GM18858 (cell line): Measurements from ENCODE around the gene IER5.
"Not testable (repeated sequence)": the region's sequence is repeated elsewhere in the genome, so short reads cannot be mapped to it uniquely, and the experiment has no call there.

Experiments used
- ATAC-seq: cut with Tn5 transposase; IDR thresholded peaks from one replicate; pipeline ENCODE4 v1.9.1; 2021; ENCODE audit not compliant: unreplicated experiment

The IER5 gene

GRCh38 chr1:181113059-181113641 is 24.6 kb downstream of the IER5 start:
- ATAC-seq = no peak

DNA sequence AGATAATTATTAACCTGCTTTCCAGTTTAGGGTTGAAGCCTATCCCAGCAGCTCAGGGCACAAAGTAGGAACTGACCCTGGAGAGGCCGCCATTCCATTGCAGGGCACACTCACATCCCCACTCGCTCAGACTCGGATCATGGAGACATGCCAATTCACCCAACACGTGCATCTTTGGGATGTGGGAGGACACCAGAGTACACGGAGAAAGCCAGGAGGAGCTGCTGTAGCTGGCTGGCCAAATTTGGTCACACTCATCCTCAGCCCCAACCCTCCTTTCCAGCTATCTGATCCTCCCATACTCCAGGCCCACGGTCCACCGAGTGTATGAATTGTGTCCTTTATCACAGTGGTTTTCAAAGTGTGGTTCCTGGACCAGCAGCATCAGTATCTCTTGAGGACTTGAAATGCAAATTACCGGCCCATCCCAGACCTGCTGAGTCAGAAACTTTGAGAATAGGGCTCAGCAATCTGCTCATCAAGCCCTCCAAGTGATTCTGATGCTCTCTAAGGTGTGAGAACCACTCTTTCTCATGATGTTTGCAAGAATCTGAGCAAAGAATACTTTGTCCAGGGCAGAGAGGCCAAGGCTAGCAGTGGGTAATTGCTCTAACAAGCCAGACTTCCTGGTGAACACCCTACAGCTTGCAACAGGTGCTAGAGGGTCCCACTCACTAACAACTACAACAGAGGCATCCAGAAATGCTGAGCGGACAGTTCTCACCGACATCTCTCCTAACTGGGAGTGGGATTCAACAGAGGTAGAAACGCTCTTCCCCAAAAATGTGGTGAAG is 26.3 kb downstream of the IER5 start:
- ATAC-seq = no peak

DNA sequence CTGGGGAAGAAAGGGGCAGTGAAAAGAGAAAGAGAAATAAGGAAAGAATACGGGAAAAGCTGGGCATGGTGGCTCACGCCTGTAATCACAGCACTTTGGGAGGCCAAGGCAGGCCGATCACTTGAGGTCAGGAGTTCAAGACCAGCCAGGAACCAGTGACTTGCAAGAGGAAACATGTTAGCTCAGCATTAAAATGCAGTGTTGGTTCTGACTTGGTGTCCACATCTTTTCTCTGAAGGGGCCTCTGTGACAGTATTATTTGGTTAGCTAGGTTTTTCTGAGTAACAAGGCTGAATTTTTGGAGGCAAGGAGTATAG is 26.8 kb downstream of the IER5 start:
- no peak for ATAC-seq

- ATAC-seq = not testable (repeated sequence)
Observed at GRCh38 chr1:181115971-181116370, 27.5 kb downstream of the IER5 start.

DNA sequence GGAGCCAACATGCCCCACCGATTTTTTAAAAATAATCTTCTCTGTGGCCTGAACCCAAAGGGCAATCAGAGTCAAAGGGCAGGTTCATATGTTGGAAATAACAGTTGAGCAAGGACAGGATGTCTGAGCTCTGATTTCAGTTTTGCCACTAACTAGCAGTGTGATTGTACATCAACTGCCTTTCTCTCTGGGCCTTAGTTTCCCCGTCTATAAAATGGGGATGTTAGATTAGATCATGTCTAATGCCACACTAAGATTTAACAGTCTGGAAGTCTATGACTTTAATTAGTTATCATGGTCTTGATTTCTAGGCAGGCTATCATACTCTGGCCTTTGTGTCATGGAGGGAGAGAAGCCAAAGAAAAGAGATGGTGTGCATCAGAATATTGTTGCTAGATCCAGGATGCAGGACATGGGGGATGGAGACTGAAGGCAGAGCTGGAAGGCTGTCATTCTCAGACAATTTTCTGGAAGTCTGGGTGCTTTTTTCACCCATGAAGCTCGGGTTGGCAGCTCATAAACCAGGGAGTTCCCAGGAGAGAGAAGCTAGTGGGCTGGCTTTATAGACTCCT is 28.4 kb downstream of the IER5 start:
- no peak for ATAC-seq

DNA sequence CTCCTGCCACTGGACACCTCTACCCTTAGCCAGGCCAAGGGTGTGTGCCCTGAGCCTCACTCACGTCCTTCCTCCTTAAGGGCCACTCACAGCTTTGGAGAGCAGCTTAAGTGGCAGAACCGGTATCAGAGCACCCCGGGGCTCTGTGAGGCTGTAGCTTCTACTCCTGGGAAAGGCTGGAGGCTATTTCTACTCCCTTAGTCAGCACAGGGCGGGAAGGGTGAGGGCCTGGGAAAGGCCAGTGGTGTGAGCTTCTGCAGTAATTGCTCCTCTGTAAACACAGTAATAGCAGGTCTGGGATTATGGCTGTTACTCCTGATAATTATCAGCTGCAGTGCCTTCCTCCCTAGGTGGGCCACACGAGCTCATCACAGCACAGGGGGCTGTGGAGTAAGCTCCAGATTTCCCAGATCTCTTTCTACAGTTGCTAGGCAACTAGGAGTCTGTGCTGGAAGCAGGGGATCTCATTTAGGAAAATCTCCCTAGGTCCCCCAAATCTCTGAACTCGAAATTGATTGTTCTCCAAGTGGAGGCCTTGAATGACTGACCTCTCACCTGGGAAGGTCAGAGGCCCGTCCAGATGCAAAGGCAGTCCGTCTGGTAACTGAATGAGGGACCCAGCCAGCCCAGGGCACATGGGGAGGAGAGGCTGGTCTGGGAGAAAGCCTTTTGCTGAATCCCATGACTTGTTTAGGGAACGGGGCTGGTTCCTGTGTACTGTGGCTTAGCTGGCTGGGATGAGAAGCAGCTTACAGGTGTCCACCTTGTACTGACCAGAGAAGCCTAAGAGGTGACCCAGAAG is 29.3 kb downstream of the IER5 start:
- no peak for ATAC-seq

DNA sequence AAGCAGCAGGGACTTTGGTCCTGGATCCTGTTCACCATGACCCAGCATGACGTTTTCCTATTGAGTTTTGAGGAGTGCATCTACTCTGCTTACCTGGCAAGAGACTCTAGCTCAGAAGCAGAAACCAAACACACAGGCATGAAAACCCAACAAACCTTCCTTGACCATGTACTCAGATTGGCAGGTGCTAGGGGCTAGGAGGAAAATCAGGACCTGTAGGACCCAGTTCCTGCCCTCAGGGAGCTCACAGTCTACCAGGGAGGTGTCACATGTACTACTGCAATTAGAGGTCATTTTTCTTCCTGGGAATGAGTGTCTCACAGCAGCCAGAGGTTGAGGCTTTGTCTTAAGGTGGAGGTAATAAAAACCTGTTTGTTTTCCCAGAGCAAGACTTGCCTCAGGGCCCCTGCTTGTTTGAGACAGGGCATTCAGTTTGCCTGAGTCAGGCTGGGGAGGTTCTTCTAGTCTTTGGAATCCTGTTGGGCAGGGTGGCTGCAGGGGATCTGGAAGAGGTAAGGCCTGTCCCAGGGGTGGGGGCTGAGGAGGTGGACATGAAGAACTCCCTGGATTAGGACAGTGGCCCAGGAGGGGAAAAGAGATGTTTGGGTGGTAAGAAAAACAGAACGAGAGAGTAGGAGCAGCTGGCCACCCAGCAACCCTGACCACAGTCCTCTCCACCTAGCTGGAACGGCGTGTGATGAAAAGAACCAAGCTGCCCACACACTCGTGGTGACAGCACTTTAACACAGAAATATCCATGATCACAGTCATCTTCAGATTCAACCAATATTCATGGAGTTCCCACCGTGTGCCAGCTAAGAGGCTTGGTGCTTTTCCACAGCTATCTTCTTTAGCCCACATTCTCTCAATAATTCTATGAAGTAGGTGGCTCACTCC is 30.8 kb downstream of the IER5 start:
- ATAC-seq = no peak

- ATAC-seq = no peak
Observed at GRCh38 chr1:181120924-181121323, 32.4 kb downstream of the IER5 start.

DNA sequence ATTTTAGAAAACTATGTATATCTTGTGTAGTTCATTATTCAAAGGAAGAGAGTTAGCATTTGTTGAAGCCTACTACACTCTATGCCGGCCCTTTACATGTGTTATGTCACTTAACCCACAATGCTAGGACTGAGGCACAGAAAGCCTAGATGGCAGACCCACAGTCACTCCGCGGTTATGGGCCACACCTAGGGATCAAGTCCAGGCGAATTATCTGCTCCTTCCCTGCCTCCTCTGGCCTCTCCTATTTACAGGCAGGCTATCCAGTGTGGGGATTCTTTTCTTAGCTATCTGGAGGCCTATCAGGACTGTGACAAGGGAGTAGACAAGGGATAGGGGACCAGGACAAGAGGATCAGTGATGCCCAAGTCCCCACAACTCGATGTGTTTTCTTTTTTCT is 33.0 kb downstream of the IER5 start:
- no peak for ATAC-seq

DNA sequence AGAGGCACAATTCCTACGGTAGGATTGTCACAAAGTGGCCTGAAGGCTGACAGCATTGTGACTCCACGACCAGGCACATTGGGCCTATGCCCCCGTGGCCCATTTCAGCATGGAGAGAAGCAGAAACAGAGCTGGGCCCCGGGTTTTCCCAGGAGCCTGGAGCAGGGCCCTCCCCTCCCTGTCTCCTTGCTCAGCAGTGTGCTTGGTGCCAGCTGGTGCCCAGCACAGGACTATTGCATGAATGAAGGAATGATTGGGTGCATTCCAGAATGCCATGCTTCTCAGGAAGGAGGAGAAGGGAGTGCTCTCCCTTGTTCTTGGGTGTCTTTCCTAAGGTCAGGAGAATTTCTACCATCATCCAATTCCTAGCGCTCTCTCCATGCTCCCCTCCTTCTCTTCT is 33.7 kb downstream of the IER5 start:
- no peak for ATAC-seq

- ATAC-seq = no peak
Observed at GRCh38 chr1:181123173-181123572, 34.7 kb downstream of the IER5 start.

DNA sequence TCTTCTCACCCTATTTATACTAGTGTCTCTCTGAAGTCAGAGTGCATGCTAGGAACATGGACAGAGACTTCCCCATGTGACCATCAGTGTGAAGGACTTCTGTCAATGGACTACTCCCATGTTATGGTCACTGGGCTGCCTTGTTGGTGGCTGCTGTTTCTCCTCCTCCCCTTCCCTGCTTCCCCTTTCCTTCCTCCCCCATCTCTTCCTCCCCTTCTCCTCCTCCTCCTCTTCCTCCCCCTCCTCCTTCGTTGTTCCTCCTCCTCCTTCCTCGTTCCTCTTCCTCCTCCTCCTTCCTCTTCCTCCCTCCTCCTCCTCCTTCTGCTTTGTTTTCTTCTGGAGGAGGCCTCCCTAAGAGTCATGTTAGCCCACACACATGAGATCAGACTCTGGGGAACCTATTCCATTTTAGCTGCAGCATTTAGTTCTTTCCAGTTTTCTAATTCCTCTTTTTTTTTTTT is 35.8 kb downstream of the IER5 start:
- no peak for ATAC-seq

GRCh38 chr1:181126289-181126688 is 37.8 kb downstream of the IER5 start:
- no peak for ATAC-seq

DNA sequence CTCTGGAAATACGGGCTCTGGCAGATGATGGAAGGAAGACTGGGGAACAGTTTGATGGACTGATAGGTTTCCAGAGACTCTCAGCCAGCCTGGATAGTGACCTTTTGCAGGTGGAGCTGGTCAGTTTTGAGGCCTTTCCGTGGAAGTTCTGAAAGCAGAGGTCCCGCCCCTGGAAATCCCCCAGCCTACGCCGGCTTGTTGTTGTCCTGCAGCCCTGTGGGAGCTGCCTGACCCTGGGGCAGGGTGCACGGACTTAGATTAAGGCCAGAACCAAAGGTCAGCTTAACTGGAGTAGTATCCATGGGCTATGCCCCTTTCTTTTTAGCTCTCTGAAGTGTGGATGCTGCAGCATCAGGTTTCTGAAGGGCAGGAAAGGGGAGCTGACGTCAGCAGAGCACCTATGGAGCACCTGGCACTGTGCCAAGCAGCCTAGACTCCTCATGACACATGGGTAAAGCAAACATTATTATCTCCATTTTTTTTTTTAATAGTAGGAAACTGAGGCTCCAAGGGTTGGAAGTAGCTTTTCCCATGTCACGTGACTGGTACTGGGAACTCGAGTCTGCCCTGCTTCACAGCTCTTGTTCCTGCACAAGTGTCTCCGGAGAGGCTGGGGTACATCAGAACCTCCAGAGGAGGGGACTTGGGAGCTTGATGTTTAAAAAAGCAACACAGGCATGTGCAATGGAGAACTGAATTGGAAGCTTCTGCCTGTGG is 38.5 kb downstream of the IER5 start:
- ATAC-seq = no peak

DNA sequence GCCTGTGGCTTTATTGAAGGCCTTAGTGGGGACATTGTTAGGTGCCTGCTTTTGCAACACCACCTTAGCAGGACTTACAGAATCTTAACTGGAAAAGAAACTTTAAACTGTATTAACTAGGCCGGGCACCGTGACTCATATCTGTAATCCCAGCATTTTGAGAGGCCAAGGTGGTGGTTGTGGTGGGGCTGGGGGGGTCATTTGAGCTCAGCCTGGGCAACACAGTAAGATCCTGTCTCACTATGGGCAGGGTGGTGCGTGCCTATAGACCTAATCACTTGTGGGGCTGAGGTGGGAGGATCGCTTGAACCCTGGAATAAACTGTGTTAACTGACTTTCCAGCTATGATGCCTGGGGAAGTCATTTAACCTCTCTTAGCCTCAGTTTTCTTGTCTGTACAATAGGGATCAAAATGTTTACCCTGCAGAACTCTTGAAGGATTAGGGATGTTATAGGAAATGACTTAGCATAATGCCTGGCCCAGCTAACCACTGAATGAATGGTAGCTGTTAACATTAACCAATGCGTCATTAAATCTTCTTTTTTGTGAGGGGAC is 39.5 kb downstream of the IER5 start:
- ATAC-seq = no peak

GRCh38 chr1:181128592-181129497 is 40.3 kb downstream of the IER5 start:
- peak; percentile 45 for ATAC-seq

DNA sequence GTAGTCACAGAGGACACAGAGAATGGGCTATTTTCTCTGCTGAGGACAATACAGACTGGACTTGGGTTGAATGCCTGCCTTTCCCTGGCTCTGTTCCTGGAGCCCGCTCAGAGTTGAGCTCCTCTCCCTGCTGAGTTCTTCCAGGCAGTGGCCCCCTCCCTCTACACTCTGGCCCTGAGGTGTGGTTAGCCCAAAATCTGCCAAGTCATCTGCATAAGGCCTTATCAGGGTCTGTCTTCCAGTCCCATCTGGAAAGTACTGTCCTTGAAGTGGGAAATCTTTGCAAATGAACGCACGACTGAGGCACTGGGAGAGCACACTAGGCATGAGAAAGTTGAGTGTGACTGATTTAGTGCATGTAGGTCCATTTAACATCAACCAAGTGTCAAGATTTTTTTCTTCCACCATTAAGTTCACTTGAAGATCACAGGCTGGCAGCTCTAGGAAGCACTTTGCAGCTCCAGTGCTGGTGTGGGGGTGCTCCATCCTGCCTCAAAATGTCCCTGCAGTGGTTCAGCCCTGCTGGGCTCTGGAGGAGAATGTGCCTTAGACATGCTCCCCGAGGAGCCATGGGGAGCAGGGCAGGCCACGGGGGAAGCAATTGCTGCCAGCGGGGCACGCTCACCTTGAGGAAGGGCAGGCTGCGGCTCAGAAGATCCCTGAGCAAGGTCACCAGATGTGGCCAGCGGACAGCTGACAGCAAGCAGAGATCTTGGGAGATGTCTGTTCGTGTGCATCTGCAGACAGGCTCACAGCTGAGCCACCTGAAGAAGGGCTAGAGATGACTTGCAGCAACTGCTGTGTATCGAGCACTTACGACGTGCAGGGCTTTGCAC is 41.5 kb downstream of the IER5 start:
- no peak for ATAC-seq
